ENCODE measurements around the gene AFG3L2.
"Not testable (repeated sequence)": the region's sequence is repeated elsewhere in the genome, so short reads cannot be mapped to it uniquely, and the experiment has no call there.

AFG3L2 gene

GRCh38 chr18:12376754-12377555 lies at the start of gene AFG3L2:
Gene AFG3L2, minus strand, starts transcription at chr18:12377227. Its CDS starts 145 bp downstream, at chr18:12377082.
- peak; percentile 88 for DNase-seq

DNA sequence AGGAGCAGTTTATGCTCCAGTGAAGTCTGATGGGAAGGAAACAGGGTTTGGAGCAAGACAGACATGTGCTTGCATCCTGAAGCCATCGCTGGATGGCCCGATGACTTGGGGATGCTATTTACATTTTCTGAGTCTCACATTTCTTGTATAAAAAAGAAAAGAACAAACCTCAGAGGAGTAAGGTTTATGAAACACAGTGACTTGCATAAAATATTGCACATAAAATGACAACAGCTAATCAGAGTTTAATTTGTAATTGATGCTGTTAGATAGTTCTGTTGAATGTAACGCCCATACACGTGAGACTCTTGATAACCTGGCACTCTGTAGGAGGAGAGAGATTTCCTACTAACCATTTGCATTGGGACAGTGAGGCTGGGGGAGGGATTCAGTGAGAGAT lies 47.2 kb upstream of the AFG3L2 start:
- no peak for DNase-seq

DNA sequence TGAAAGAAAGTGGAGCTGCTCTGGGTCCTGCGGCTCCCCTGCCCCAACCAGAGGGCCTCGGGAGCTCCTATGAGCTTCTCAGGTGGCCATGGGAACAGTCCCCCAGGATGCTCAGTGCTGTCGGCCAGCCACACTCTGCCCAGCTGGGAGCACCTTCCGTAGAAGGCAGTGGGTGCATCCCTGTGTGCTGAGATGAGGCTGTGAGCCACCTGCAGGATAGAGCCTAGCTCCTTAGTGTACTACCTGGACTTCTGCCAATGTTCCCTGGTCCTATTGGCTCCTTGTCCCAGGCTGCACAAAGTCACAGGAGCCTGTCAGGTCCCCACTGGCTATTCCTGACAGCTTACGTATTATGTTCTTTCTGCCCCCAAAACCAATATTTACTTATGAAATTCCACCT lies 46.8 kb upstream of the AFG3L2 start:
- DNase-seq, result peak; percentile 37

- no peak for DNase-seq
Measured at GRCh38 chr18:12423393-12423792, 46.4 kb upstream of the AFG3L2 start.

DNA sequence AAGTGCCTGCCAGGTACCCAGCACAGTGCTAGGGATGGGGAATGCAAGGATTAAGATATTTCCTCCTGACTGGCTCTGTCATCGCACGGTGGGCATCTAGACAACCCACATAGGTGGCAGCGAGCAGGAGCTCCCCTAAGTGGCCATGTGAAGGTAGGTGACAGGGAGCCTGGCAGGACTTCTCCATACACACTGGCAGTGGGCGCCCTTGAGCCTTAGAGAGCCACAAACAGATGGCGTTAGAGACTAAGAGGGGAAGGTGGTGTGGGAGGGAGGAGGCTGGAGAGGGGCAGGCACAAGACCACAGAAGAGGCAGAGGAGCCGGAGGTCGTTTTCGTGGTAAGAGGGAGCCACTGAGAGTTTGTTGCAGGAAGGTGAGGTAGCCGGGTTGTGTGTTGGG lies 45.9 kb upstream of the AFG3L2 start:
- DNase-seq, result no peak

DNA sequence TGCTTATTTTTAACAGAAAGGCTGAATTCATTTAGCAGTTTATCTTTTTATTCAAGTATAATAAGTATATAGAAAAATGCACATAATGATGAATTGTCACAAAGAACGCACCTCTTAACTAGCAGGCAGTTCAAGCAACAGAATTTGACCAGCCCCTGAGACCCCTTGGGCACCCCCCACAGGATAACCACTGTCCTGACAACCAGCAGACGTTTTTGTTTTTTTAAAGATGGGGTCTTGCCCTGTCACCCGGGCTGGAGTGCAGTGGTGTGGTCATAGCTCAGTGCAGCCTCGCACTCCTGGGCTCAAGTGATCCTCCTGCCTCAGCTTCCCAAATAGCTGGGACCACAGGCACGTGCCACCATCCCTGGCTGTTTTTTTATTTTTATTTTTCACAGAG lies 44.7 kb upstream of the AFG3L2 start:
- DNase-seq, result no peak

DNA sequence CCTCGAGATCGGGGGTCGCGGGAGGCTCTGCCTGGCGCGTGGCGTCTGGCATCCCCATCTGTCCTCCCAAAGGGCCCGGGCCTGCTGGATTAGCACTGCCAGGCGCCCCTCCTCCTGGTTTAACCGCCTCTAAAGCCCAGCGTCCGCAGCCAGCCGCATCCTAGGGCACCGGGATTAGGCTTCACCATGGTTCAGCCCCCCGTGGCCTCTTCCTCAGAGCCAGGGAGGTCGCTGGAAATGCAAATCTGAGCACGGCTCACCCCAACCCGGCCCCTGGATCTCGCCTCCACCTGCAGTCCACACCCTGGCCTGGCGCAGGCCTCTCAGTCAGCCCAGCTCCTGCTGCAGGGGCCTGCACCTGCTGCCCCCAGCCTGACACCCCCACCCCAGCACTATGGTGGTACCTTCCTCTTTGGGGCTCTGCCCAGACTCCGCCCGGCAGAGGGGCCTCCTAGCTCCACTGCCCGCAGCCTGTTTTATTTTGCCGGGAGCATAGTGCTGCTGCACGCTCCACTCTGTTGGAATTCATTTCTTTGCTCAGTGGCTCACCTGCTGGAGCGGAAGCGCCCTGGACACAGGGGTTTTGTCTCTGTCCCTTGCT lies 43.9 kb upstream of the AFG3L2 start:
- peak; percentile 16 for DNase-seq

GRCh38 chr18:12417687-12418086 lies 40.7 kb upstream of the AFG3L2 start:
- no peak for DNase-seq

DNA sequence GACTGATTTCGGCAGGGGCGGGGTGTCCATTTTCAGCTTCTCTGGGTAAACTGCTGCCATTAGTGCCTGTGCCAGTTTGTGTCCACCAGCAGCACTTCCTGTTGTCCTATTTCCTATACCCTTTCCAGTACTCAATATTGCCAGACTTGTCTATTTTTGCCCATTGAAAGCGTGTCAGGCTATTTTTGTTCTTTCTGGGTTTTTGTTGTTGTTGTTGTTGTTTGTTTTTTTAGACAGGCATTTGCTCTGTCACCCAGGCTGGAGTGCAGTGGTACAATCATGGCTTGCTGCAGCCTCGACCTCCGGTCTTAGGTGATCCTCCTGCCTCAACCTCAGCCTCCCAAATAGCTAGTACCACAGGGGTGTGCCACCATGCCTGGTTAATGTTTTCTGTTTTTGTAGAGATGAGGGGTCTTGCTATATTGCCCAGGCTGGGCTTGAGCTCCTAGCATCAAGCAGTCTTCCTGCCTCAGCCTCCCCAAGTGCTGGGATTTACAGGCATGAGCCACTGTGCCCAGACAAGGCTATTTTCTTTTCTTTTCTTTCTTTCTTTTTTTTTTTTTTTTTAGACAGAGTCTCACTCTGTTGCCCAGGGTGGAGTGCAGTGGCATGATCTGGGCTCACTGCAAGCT lies 39.2 kb upstream of the AFG3L2 start:
- no peak for DNase-seq

DNA sequence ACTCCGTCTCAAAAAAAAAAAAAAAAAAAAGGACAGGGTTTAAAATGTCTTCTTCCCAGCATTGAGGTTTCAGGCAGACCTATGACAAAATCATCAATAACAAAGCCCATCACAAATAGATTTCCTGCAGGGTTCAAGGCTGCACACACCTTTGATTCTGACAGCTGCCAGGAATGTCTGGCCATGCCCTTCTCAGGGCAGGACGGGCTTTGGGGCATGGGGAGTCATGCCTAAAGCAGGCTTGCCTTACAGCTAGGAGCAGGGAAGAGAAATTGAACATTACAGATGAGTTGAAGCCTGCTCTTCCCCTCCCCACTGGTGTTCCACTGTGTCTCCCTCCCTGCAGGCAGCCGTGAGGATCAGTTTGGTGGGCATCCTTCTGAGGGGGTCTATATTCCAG lies 34.4 kb upstream of the AFG3L2 start:
- DNase-seq, result no peak

GRCh38 chr18:12410747-12411146 lies 33.7 kb upstream of the AFG3L2 start:
- not testable (repeated sequence) for DNase-seq

DNA sequence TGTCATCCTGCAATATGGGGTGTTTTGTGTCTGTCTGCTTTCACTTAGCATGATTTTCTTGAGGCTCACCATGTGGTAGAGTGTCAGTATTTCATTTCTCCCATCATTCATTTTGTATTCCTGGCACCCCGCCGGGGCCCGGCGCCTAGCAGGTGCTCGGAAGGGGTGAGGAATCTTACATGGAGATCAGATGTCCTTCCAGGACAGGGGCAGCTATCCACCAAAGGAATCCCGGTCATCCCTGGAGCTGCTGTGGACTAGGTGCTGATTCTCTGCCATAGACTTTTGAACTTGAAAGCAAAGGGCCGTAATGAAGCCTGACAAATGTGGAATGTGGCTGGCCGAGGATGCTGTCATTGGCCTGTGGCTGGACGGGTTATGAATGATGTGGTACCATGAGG lies 33.1 kb upstream of the AFG3L2 start:
- no peak for DNase-seq

DNA sequence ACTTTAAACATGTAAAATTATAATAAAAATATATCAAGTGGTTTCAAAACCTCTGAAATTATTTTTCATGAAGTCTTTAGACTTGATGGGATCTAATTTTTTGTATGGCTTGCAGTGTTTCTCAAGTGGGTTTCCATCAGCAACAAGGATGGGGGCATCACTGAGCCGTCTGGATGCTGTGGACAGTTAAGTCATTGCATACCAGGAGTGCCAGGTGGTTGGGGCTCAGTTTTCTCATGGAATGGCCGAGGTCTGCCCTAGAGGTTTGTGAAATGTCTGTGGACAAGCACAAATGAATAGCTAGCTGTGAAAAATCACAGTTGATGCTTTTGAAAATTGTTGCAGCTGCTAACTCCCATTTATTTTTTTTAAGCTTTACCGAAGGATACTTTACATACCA lies 32.4 kb upstream of the AFG3L2 start:
- no peak for DNase-seq

- DNase-seq, result no peak
Measured at GRCh38 chr18:12408247-12408869, 31.3 kb upstream of the AFG3L2 start.

DNA sequence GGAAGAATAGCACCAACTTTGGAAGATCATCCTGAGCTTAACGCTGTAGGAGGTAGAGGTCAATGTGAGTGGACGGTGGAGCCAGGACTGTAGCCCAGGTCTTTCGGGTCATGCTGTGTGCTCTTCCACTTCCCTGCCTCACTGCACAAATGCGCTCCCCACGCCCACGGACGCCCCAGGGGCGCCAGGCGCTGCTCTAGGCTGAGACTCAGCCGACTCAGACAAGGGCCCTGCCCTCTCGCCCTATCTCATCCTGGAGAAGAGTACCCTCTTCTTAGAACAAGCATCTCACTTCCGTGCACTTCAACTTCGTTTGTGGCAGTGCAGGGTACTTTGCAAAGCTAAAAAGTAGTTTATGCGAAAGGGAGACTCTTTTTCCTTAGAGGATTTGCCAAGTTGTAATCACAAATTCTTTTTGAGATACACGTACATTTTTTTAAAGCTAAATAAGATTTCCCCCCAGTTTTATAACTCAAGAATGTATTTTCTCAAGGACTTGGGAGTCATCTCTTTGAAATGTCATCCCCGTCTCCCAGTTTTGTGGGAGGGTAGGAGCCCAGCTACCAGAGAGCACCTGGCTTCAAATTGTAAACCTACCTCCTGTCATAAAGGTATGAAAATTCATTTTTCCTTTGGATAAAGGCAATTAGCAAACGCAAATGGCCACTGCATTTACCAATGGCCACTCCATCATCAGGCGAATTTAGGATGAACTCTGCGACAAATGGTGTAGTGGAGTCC lies 29.5 kb upstream of the AFG3L2 start:
- DNase-seq, result no peak

GRCh38 chr18:12405066-12405465 lies 28.0 kb upstream of the AFG3L2 start:
- DNase-seq, result no peak

DNA sequence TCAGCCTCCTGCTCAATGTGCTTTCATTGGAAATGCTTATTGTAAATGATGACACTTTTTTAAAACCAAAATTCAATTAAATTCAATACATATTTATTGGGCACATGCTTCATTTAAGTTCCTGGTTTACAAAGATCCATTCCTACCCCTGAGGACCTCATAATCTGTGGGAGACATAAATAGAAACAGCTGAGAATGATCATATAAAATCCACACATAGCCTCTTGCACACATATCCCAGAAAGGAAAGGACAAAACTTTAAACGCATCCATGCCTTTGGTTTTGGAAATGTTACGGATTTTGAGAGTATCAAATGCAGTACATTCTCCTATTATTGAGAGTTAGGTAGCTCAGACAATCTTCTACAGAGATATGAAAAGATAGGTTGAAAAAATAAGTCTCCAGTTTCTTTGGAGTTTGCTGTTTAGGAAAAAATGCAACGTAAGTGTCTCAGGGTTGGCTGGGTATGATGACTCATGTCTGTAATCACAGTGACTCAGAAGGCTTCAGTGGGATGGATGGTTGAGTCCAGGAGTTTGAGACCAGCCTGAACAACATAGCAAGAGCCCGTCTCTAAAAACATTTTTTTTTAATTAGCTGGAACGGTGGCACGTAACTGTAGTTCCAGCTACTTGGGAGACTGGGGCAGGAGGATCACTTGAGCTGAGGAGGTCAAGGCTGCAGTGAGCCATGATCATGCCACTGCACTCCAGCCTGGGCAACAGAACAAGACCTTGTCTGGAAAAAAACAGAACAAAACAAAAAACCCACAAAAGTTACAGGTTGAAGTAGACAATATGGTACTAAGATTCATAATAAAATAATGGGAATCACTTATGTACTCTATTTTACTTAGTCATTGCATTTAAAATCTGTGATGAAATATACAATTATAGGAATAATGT lies 26.8 kb upstream of the AFG3L2 start:
- no peak for DNase-seq

GRCh38 chr18:12401881-12402280 lies 24.9 kb upstream of the AFG3L2 start:
- no peak for DNase-seq

GRCh38 chr18:12399231-12399630 lies 22.2 kb upstream of the AFG3L2 start:
- DNase-seq, result no peak

- DNase-seq, result no peak
Measured at GRCh38 chr18:12398625-12399024, 21.6 kb upstream of the AFG3L2 start.

- no peak for DNase-seq
Measured at GRCh38 chr18:12397793-12398192, 20.8 kb upstream of the AFG3L2 start.

GRCh38 chr18:12397254-12397653 lies 20.2 kb upstream of the AFG3L2 start:
- no peak for DNase-seq
